ENCODE data around the gene SLC2A4RG.
"Not testable (repeated sequence)": the region's sequence is repeated elsewhere in the genome, so short reads cannot be mapped to it uniquely, and the experiment has no call there.

SLC2A4RG gene

GRCh38 chr20:63755933-63756647, 16.5 kb downstream of the SLC2A4RG start:
- DNase-seq: no peak

GRCh38 chr20:63756648-63756991, 17.0 kb downstream of the SLC2A4RG start:
- DNase-seq: no peak

DNA sequence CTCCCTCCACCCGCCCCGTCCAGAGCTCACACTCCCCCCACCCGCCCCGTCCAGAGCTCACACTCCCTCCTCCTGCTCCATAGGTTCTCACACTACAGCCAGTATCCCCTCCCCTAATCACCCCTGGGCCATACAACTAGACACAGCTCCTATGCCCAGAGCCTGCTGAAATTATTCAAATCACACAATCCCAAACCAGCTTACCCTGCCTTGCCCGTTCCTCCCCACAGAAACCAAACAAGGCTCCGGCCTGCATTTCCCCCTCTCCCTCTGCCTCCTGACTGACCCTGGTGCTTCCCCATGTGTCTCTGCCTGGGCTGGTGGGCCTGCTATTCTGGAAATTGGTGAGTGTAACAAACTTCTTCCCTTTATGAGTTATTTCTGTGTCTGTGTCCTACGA, 18.6 kb downstream of the SLC2A4RG start:
- DNase-seq: no peak

DNA sequence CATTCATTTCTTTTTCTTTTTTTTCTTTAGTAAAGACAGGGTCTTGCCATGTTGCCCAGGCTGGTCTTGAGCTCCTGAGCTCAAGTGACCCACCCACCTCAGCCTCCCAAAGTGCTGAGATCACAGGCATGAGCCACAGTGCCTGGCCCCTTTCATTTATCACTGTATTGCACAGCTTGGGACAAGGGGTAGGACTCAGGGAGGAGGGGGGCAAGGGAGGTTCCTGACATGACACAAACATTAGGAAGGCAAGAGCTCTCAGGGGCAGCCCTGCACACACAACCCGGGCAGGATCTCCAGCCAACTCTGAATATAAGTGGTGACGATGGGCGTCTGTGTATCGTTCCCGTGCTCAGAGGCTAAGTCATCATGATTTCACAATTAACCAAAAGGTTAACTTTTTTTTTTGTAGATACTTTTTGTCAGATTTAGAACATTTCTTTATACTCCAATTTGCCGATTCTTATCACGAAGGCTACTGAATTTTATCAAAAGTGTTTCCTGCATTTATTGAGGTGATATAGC, 19.9 kb downstream of the SLC2A4RG start:
- no peak for DNase-seq

- DNase-seq: no peak
Observed at GRCh38 chr20:63765082-63765873, 25.7 kb downstream of the SLC2A4RG start.

- no peak for DNase-seq
Observed at GRCh38 chr20:63765902-63766301, 26.3 kb downstream of the SLC2A4RG start.

DNA sequence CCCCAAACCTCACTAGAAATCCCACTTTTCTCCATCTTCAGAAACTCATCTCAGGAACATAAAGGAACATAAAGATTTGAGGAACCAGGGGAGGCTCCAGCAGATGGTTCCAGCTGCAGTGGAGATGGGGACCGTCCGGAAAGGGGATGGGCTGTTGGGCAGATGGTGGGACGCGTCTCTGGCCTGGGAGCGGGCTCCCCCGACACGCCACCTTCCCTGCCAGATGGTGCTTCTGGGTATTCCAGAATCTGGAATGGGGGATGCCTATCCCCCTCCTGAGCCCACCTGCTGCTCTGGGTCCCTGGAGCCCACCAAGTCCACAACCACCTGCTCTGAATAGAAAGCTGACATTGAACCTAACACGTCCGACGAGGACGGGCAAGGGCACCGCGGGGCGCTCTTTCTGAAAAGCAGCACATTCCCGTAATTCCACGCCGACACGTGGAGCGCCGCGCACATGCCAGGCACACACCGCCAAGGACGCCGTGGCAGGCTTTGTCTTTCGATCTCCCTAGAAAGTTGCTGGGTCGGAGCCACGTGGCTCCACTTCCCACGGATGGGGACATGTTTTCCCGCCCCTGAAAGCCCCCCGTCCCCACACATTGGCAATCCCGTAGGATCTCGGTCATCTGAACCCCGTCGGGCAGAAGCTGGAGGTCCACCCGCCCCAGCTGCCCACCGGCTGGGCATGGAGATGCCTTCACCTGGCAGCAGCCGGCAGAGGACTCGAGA, 27.3 kb downstream of the SLC2A4RG start:
- DNase-seq: no peak

- no peak for DNase-seq
Observed at GRCh38 chr20:63767456-63767855, 27.9 kb downstream of the SLC2A4RG start.

- DNase-seq: no peak
Observed at GRCh38 chr20:63767886-63768285, 28.3 kb downstream of the SLC2A4RG start.

- no peak for DNase-seq
Observed at GRCh38 chr20:63768591-63769515, 29.3 kb downstream of the SLC2A4RG start.

- no peak for DNase-seq
Observed at GRCh38 chr20:63769891-63770474, 30.4 kb downstream of the SLC2A4RG start.

GRCh38 chr20:63771046-63771707, 31.6 kb downstream of the SLC2A4RG start:
- DNase-seq: no peak

DNA sequence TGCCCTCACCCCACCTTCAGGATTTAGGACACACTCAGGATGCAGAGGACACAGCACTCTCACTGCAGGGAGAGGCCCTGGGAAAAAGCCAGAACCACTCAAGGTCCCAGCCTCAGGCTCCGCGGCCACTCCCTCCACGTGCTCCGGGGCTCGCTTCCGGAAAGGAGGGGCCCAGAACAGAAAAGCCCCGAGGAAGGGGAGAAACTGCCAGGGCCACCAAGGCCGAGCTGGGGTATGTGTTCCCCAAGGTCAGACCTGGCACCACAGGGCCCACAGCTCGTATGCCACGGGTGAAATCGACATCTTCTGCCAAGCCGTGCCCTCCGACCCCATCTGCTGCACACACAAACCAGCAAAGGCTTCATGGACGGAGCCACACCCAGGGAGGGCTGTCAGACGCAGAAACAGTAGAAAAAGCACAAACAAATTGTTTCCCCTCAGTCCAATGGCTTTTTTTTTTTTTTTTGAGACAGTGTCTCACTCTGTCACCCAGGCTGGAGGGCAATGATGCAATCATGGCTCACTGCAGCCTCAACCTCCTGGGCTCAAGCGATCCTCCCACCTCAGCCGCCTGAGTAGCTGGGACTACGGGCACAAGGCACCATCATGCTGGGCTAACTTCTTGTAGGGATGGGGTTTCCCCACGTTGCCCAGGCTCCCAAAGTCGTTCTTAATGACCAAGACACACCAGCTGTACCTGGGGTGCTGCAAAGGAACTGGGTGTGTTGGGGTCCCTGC, 33.4 kb downstream of the SLC2A4RG start:
- no peak for DNase-seq

DNA sequence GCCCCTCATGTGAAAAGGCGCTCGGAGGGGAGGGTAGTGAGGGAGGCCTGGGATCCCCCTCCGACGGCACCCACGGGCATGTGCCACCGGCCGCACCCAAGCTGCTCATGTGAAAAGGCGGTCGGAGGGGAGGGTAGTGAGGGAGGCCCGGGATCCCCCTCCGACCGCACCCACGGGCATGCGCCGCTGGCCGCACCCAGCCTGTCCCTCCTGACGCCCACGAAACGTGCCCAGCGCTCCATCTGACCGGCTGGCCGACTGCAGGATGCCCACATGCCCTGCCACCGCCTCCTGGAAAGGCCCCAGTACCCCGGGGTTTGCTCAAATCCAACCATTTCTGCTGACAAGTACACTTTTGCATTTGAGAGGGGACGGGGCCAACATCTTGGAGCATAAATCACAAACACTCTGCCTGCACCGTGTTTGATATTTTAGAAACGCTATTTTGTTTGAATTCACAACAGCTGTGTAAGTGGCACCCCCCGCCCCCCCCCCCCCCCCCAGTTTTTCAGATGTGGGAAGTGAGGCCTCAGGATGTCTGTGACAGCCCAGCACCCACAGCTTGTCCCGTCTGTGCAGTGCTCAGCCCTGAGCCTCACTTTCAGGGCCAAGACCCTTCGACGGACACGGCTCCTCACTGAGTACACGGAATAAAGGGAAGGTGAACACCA, 34.1 kb downstream of the SLC2A4RG start:
- DNase-seq: no peak

DNA sequence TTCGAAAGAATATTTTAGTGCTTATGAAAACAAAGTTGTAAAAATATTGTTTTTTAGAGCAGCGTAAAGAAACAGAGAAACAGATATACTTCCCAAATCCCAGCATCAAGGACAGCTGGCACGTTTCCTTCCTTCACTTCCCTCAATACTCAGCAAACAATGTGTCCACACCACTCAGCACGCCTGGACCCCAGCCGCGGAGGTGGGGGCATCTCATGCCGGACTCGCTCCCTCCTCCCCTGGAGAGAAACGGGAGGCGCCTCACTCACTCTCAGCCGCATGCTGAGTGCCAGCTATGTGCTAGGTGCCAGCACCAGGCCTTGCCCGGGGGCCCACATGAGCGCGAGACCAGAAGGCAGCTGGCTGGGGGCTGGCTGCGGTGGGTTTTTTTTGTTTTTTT, 34.7 kb downstream of the SLC2A4RG start:
- no peak for DNase-seq

- DNase-seq: peak; percentile 54 to 56
Observed at GRCh38 chr20:63775096-63775978, 35.8 kb downstream of the SLC2A4RG start.

GRCh38 chr20:63776875-63777274, 37.3 kb downstream of the SLC2A4RG start:
- DNase-seq: not testable (repeated sequence)

DNA sequence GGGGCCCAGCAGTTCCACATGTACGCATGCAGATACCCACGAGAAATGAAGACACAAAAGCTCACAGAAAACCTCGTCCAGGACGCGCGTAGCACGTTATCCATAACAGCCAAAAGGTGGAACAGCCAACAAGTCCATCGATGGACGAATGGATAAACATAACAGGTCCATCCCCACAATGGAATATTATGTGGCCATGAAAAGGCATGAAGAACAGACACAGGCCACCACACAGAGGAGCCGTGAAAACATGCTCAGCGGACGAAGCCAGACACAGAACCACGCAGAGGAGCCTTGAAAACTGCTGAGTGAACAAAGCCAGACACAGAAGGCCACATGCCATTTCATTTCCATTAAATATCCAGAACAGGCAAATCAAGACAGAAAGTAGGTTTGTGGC, 38.0 kb downstream of the SLC2A4RG start:
- no peak for DNase-seq

Data from activated T-cell treated with anti-CD3 and anti-CD28 coated beads, Interleukin-2, amount 50 U/mL, for 48 hours (primary cell).